ENCODE results near the gene UGT1A5. TPM values are rescaled to one million over a fixed set of nuclear protein-coding genes. Genes with fewer than 3 reads are reported as not detected.
"Not testable (repeated sequence)": the region's sequence is repeated elsewhere in the genome, so short reads cannot be mapped to it uniquely, and the experiment has no call there.

Gene UGT1A5
- total and polyA plus RNA-seq, 10 of the 15 experiments (the other 5 are each of a cell fraction or from before 2014, with no cell fraction given): not detected

GRCh38 chr2:233728723-233729301 is 16.1 kb downstream of the UGT1A5 start, which contains the start of gene UGT1A3:
Gene UGT1A3 (plus strand): TSS chr2:233729042. CDS start chr2:233729127, 85 bp downstream.
- in situ Hi-C loops (cut with MboI) (no loop called here), intact Hi-C loops (cut with micrococcal nuclease; ENCODE audit: unreplicated experiment) (no loop called here)
- no peak within 1 kb of the TSS for H3K4me3 ChIP-seq
- no peaks in the 10 kb centered on the region for H3K36me3 ChIP-seq (ENCODE audit: control insufficient read depth in 2 of 2, insufficient read depth in 2 of 2, low read length in 1 of 2)
- no peak for FAIRE-seq
- DNase-seq (ENCODE audit: low read depth, low spot score): no peak
- H3K79me2 ChIP-seq (ENCODE audit: control insufficient read depth, insufficient read depth, low read length): no peaks in the 10 kb centered on the region
- ChIA-PET RAD21 (ENCODE audit: unreplicated experiment) (no interaction called here), SMC1A (ENCODE audit: uncharacterized antibody, unreplicated experiment) (no interaction called here), POLR2A (no interaction called here), CTCF (no interaction called here)
- H4K20me1 ChIP-seq (ENCODE audit: control insufficient read depth, insufficient read depth): no peaks in the 10 kb centered on the region
- H3K9ac ChIP-seq (ENCODE audit: control insufficient read depth, insufficient read depth, low read length): no peak within 1 kb of the TSS
- no peak for ATAC-seq
- TF ChIP-seq LARP7 (IDR thresholded peaks at IDR 0.05) (no peak), ZZZ3 (IDR thresholded peaks at IDR 0.05; ENCODE audit: control insufficient read depth, insufficient read length, low read depth) (no peak)
- 26% methylated on average over 8 of the region's 8 CpGs for WGBS (ENCODE audit: insufficient coverage, insufficient replicate concordance, low lambda C conversion rate, missing lambda C conversion rate)
- no peaks in the 10 kb centered on the region for H3K4me1 ChIP-seq (ENCODE audit: control insufficient read depth, insufficient read depth, low read length)
- H2AFZ ChIP-seq (ENCODE audit: control insufficient read depth, low read depth, low read length): no peak within 1 kb of the TSS
- no peak within 1 kb of the TSS for H3K4me2 ChIP-seq (ENCODE audit: control insufficient read depth, insufficient read depth)
- no peak within 1 kb of the TSS for H3K27ac ChIP-seq (ENCODE audit: control insufficient read depth, insufficient read depth)
- no TSS peak for BruUV-seq (replicated peaks)
- H3K9me3 ChIP-seq (replicated peaks; ENCODE audit: control insufficient read depth, insufficient read depth, low read length): no peaks in the 10 kb centered on the region
- no peaks in the 10 kb centered on the region for H3K27me3 ChIP-seq (replicated peaks in 1 of 2; ENCODE audit: control insufficient read depth in 2 of 2, insufficient read depth in 2 of 2, low read length in 1 of 2)

GRCh38 chr2:233736868-233737653 is 24.4 kb downstream of the UGT1A5 start:
- ATAC-seq; in situ Hi-C loops (cut with MboI); H3K36me3 ChIP-seq (ENCODE audit: control insufficient read depth in 2 of 2, insufficient read depth in 2 of 2, low read length in 1 of 2); DNase-seq (ENCODE audit: low read depth, low spot score); H3K4me2 ChIP-seq (ENCODE audit: control insufficient read depth, insufficient read depth); H3K27me3 ChIP-seq (replicated peaks in 1 of 2; ENCODE audit: control insufficient read depth in 2 of 2, insufficient read depth in 2 of 2, low read length in 1 of 2); H3K4me3 ChIP-seq; BruUV-seq (replicated peaks); H3K79me2 ChIP-seq (ENCODE audit: control insufficient read depth, insufficient read depth, low read length); H3K27ac ChIP-seq (ENCODE audit: control insufficient read depth, insufficient read depth); CTCF ChIA-PET; H4K20me1 ChIP-seq (ENCODE audit: control insufficient read depth, insufficient read depth); intact Hi-C loops (cut with micrococcal nuclease; ENCODE audit: unreplicated experiment); FAIRE-seq; H3K9ac ChIP-seq (ENCODE audit: control insufficient read depth, insufficient read depth, low read length); H3K4me1 ChIP-seq (ENCODE audit: control insufficient read depth, insufficient read depth, low read length); POLR2A ChIA-PET; H3K9me3 ChIP-seq (replicated peaks; ENCODE audit: control insufficient read depth, insufficient read depth, low read length); H2AFZ ChIP-seq (ENCODE audit: control insufficient read depth, low read depth, low read length); RAD21 ChIA-PET (ENCODE audit: unreplicated experiment): not testable (repeated sequence)
- SMC1A ChIA-PET (ENCODE audit: uncharacterized antibody, unreplicated experiment): interaction anchor here (0.7 kb wide), 1 partner anchor 31 kb away, joined by 3 read pairs; no protein-coding TSS in a partner anchor
- 42% methylated on average over 14 of the region's 14 CpGs for WGBS (ENCODE audit: insufficient coverage, insufficient replicate concordance, low lambda C conversion rate, missing lambda C conversion rate)

Data from GM12878 (cell line).